GM12891 (cell line): ENCODE results near the gene IRS1.

ENCODE experiments used
- DNase-seq: peaks from one replicate; pipeline ENCODE4 v3.0.0; 2011; ENCODE audit warnings: low spot score; ENCODE audit not compliant: insufficient read length
- FAIRE-seq: peaks from 2 replicates; lab custom pipeline; 2011; peaks lifted over from hg19 to GRCh38; lab: Jason Lieb, UNC
- PAX5 ChIP-seq: IDR thresholded peaks from 2 replicates; pipeline ENCODE4 v1.6.1; 2011; ENCODE audit warnings: low read length, moderate library complexity, mild to moderate bottlenecking; ENCODE audit not compliant: insufficient read depth, severe bottlenecking
- POLR2A ChIP-seq: IDR thresholded peaks from 2 replicates; pipeline ENCODE4 v1.6.1; 2011; ENCODE audit warnings: low read depth, low read length, control low read depth
- POLR2AphosphoS5 ChIP-seq: IDR thresholded peaks from 2 replicates; pipeline ENCODE4 v1.6.1; 2011; ENCODE audit warnings: low read depth, low read length, control low read depth
- POU2F2 ChIP-seq: IDR thresholded peaks from 2 replicates; pipeline ENCODE4 v1.6.1; 2011; ENCODE audit warnings: low read depth, mild to moderate bottlenecking, control low read depth, low read length, moderate library complexity
- SPI1 ChIP-seq: IDR thresholded peaks from 2 replicates; pipeline ENCODE4 v1.6.1; 2011; ENCODE audit warnings: low read depth, low read length, control low read depth
- TAF1 ChIP-seq: IDR thresholded peaks from 2 replicates; pipeline ENCODE4 v1.6.1; 2011; ENCODE audit warnings: low read depth, low read length, control low read depth

The IRS1 gene

DNA sequence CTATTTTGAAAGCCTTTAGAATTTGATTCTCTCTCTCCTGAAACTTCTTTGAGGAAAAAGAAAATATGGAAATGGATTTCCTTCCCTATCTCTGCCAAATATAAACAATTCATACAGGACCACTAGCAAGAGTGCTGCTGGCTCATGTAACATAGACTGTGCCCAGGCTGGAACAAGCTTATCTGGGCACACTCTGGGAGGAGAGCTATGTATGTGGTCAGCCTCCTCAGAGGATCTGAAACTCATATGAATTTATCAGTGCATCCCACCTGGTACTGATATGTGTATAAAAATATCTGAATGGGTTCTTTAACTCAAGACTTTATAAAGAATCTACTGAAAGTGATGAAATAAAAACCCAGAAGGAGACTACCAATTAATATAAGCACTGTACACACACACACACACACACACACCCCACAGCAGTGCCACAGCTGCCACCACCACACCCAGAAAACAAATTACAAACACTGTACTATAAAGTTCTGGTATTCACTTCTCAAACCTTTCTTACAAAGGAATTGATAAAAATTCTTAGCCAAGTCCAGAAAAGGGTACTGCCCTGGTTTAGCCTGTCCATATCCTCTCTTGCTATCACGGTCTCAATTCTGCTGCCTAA lies 115.6 kb downstream of the IRS1 start:
- DNase-seq (no peak), FAIRE-seq (no peak)
- no peak for TF ChIP-seq SPI1

DNA sequence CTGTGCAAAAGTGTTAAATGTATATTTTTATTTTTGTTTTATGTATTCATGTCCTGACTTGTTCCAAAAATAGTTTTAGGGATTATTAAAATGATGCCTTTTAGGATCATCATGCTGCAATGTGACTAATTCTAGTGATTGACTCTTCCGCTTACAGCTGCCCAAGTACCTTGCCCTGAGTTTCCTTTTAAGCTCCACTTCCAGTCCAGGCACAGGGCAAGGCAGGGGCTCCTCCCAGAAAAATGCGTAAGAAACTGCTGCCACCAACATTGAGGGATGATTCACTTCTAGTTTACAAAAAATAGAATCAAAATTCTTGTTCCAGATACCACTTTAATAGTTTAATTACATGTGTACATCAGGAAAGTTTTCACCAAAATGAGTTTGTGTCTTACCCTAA lies 116.4 kb downstream of the IRS1 start:
- no peak for DNase-seq
- FAIRE-seq = no peak
- TF ChIP-seq SPI1 (no peak), POLR2AphosphoS5 (no peak), PAX5 (no peak), TAF1 (no peak), POLR2A (no peak), POU2F2 (no peak)
